WERI-Rb-1 (cell line): ENCODE measurements around the gene MYBPHL.
A peak's percentile ranks its signal among the peaks of the same experiment; 100 is the strongest.

Experiments
- DNase-seq: peaks from one replicate; pipeline ENCODE4 v3.0.0-alpha.2; 2020
- H3K27ac ChIP-seq: fragments of 250-450 bp; sonication (Bioruptor Pico); 2 replicates; pipeline ENCODE4 v1.5.1; 2020; ENCODE audit warnings: mild to moderate bottlenecking, moderate library complexity
- H3K27me3 ChIP-seq: fragments of 250-450 bp; sonication (Bioruptor Pico); 2 replicates; pipeline ENCODE4 v1.5.1; 2021; ENCODE audit warnings: mild to moderate bottlenecking, low read depth, moderate library complexity; ENCODE audit not compliant: insufficient read depth, severe bottlenecking
- H3K36me3 ChIP-seq: fragments of 250-450 bp; sonication (Bioruptor Pico); 2 replicates; pipeline ENCODE4 v1.5.1; 2020; ENCODE audit warnings: mild to moderate bottlenecking, moderate library complexity
- H3K4me3 ChIP-seq: 2 replicates; pipeline ENCODE4 v1.5.1; 2011; ENCODE audit warnings: low read depth, mild to moderate bottlenecking, control low read depth, low read length
- H3K9me3 ChIP-seq: fragments of 250-450 bp; sonication (Bioruptor Pico); 2 replicates; pipeline ENCODE4 v1.5.1; 2021; ENCODE audit warnings: mild to moderate bottlenecking, moderate library complexity; ENCODE audit not compliant: severe bottlenecking
- TF ChIP-seq, protein P1 (sequence below): IDR thresholded peaks from 2 replicates; pipeline ENCODE4 v1.5.1; 2011; ENCODE audit warnings: low read depth, mild to moderate bottlenecking, control low read depth, inconsistent platforms, low read length

Gene MYBPHL

DNA sequence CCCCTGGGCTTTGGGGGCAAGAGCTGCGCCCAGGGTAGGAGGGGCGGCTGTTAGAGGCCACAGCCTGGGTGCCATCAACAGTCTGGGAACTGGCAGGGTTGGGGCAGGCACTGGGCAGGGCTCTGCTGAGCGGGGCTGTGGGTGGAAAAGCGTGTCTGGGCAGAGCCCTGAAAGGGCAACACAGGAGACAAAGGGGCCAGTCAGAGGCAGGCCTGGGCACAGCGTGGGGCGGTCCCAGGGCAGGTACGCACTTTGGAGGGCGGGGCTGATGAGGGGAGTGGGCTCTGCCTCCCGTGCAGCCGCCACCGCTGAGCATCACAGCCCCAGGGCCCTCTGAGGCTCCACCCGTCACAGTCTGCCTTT, 43.6 kb downstream of the MYBPHL start:
- DNase-seq, result no peak
- peaks cover 85% of the 10 kb centered on the region for H3K36me3 ChIP-seq
- H3K4me3 ChIP-seq, result no peak overlapping the region
- H3K9me3 ChIP-seq, result no peaks in the 10 kb centered on the region
- no peak overlapping the region for H3K27ac ChIP-seq
- no peaks in the 10 kb centered on the region for H3K27me3 ChIP-seq
- TF ChIP-seq, protein P1, sequence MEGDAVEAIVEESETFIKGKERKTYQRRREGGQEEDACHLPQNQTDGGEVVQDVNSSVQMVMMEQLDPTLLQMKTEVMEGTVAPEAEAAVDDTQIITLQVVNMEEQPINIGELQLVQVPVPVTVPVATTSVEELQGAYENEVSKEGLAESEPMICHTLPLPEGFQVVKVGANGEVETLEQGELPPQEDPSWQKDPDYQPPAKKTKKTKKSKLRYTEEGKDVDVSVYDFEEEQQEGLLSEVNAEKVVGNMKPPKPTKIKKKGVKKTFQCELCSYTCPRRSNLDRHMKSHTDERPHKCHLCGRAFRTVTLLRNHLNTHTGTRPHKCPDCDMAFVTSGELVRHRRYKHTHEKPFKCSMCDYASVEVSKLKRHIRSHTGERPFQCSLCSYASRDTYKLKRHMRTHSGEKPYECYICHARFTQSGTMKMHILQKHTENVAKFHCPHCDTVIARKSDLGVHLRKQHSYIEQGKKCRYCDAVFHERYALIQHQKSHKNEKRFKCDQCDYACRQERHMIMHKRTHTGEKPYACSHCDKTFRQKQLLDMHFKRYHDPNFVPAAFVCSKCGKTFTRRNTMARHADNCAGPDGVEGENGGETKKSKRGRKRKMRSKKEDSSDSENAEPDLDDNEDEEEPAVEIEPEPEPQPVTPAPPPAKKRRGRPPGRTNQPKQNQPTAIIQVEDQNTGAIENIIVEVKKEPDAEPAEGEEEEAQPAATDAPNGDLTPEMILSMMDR, result no peak

DNA sequence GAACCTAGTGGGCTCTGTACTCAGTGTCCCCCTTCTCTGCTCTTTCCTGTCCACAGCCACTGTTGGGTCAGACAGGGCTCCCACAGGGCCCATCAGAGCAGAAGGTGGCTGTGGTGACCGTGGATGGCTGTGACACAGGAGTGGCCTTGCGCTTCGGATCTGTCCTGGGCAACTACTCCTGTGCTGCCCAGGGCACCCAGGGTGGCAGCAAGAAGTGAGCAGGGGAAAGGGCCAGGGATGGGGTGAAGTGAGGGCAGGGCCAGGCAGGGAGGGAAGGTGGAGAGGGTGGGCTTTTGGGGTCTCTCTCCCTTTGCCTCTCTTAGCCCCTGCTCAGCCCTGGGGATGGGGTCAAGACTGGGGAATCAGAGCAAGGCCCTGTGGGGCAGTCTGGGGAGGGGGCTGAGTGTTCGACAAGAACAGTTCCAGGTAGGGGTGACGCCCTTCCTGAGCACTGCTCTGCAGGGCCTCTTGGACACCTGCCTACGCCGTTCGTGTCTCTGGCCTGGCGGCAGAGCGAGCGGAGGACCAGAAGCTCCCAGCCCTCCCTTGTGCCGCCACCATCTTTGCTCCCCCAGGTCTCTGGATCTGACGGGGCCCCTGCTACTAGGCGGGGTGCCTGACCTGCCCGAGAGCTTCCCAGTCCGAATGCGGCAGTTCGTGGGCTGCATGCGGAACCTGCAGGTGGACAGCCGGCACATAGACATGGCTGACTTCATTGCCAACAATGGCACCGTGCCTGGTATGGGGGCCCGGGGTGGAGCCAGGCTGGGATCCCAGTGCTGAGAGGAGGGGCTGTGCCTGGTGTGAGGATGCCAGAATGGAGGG, 44.4 kb downstream of the MYBPHL start:
- DNase-seq, result no peak
- TF ChIP-seq, protein P1, result no peak
- Histone ChIP-seq H3K27ac (no peak overlapping the region), H3K36me3 (peaks cover 79% of the 10 kb centered on the region), H3K4me3 (no peak overlapping the region), H3K9me3 (no peaks in the 10 kb centered on the region), H3K27me3 (no peaks in the 10 kb centered on the region)

DNA sequence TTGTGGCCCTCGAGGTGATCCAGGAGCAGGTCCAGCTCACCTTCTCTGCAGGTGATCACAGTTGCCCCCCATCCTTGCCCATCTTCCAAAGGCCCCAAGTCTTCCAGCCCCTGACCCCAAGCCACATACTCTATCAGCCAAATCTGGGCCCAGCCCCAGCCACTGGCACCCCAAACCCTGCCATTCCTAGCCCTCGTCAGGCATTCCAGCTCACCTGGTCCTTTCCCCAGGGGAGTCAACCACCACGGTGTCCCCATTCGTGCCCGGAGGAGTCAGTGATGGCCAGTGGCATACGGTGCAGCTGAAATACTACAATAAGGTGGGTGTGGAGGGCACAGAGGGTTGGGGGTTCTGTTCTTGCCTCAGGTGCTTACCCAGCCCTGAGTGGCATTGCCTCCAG, 45.2 kb downstream of the MYBPHL start:
- Histone ChIP-seq H3K36me3 (peaks cover 75% of the 10 kb centered on the region), H3K9me3 (no peaks in the 10 kb centered on the region), H3K27ac (no peak overlapping the region), H3K27me3 (no peaks in the 10 kb centered on the region), H3K4me3 (no peak overlapping the region)
- TF ChIP-seq, protein P1, result no peak
- DNase-seq, result no peak

DNA sequence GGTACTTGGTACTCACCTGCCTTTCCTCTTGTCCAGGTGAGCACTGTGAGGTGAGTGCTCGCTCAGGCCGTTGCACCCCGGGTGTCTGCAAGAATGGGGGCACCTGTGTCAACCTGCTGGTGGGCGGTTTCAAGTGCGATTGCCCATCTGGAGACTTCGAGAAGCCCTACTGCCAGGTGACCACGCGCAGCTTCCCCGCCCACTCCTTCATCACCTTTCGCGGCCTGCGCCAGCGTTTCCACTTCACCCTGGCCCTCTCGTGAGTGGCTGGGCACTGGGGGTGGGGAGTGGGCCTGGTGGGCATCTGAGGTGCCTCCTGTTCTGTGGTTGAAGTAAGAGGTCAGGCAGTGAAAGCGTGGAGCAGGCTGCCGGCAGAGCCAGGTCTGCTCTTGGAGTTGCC, 45.8 kb downstream of the MYBPHL start:
- no peak for DNase-seq
- no peaks in the 10 kb centered on the region for H3K9me3 ChIP-seq
- peaks cover 73% of the 10 kb centered on the region for H3K36me3 ChIP-seq
- no peak overlapping the region for H3K27ac ChIP-seq
- H3K27me3 ChIP-seq, result no peaks in the 10 kb centered on the region
- TF ChIP-seq, protein P1, result no peak
- no peak overlapping the region for H3K4me3 ChIP-seq

DNA sequence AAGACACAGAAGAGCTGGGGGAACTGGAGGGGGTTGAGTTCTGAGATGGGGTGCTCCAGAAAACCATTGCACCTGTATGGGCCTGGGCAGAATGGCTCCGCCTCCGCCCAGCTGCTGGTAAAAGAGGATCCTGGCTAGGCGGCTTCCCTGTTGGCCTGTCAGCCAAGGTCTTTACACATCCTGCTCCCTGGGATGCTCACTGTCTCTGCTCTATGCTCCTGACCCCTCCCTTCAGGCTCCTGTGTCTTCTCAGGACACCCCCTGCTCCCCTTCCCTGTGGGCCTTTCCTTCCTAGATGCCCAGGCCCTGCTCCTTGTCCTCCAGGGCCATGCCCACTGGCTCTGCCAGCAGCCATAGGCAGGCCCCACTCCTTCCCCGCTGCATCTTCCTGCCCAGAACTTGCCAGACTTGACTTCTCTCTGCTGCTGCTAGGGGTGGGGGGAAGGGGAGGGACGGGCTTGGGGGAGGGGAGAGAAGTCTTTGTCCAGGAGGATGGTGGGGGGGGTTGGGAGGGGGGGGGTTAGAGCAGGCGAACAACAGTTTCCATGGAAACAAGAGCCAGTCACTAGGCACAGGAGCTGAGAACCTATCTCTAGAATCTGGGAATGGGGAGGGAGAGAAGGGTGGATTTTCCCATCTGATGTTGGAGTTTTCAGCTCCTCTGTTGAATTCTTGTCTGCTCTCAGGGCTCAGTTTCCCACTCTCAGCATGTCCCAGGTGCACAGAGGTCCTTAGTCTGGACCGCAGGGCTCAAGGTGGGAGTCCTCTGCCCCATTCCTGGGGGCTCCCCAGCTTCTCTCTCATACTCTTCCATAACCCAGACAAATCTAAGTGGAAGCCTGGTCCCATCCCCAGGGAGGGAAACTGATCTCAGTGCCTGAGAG, 46.9 kb downstream of the MYBPHL start:
- Histone ChIP-seq H3K36me3 (peaks cover 62% of the 10 kb centered on the region), H3K27me3 (no peaks in the 10 kb centered on the region)
- TF ChIP-seq, protein P1, result no peak

More for the DNA sequence above, 46.9 kb downstream of the MYBPHL start:
- Histone ChIP-seq H3K4me3 (no peak overlapping the region), H3K9me3 (no peaks in the 10 kb centered on the region), H3K27ac (peak overlapping the region; percentile 44)
- DNase-seq, result no peak
